Stimulated activated CD4-positive, alpha-beta T cell treated with anti-CD3 and anti-CD28 coated beads, Interleukin-1b, Interleukin-23, amount 100 ng/mL, for 24 hours (primary cell): ENCODE results near the gene NUP62.
"Not testable (repeated sequence)": the region's sequence is repeated elsewhere in the genome, so short reads cannot be mapped to it uniquely, and the experiment has no call there.

ENCODE experiments used
- DNase-seq, 4 experiments: peaks; one replicate each; pipeline ENCODE4 v3.0.0-alpha.2; 2020; ENCODE audit warnings: low read depth in 4 of 4, low spot score in 1 of 4

NUP62 gene

GRCh38 chr19:49929121-49929610, at the start of gene NUP62, which contains the start of gene ATF5:
TSS of gene NUP62 (minus strand) at chr19:49929504. CDS start at chr19:49909807, 19,697 bp downstream.
TSS of gene ATF5 (plus strand) at chr19:49929205. CDS start at chr19:49930851, 1,646 bp downstream.
- DNase-seq: peak; percentile 85 to 92 (median 91)

GRCh38 chr19:49978324-49978723, 49.0 kb upstream of the NUP62 start:
- no peak for DNase-seq

- DNase-seq: no peak
Measured at GRCh38 chr19:49977881-49978280, 48.6 kb upstream of the NUP62 start.

GRCh38 chr19:49977076-49977475, 47.8 kb upstream of the NUP62 start:
- DNase-seq: no peak

GRCh38 chr19:49976496-49976895, 47.2 kb upstream of the NUP62 start:
- no peak for DNase-seq

GRCh38 chr19:49975051-49975450, 45.7 kb upstream of the NUP62 start:
- DNase-seq: no peak

- DNase-seq: no peak
Measured at GRCh38 chr19:49973987-49974386, 44.7 kb upstream of the NUP62 start.

- DNase-seq: no peak
Measured at GRCh38 chr19:49972841-49973240, 43.5 kb upstream of the NUP62 start.

- DNase-seq: no peak
Measured at GRCh38 chr19:49971991-49972411, 42.7 kb upstream of the NUP62 start.

- not testable (repeated sequence) for DNase-seq
Measured at GRCh38 chr19:49969355-49969754, 40.1 kb upstream of the NUP62 start.

GRCh38 chr19:49968279-49968922, 39.1 kb upstream of the NUP62 start:
- no peak for DNase-seq

- DNase-seq: not testable (repeated sequence)
Measured at GRCh38 chr19:49960980-49961379, 31.7 kb upstream of the NUP62 start, which contains the start of gene SIGLEC11. TSS of gene SIGLEC11 (minus strand) at chr19:49961172. CDS start at chr19:49961081, 91 bp downstream.

GRCh38 chr19:49959892-49960291, 30.6 kb upstream of the NUP62 start:
- DNase-seq: not testable (repeated sequence)

GRCh38 chr19:49958596-49958995, 29.3 kb upstream of the NUP62 start:
- not testable (repeated sequence) for DNase-seq

GRCh38 chr19:49958144-49958543, 28.8 kb upstream of the NUP62 start:
- not testable (repeated sequence) for DNase-seq

GRCh38 chr19:49957262-49957915, 28.1 kb upstream of the NUP62 start:
- DNase-seq: no peak

GRCh38 chr19:49956115-49956495, 26.8 kb upstream of the NUP62 start:
- DNase-seq: no peak

GRCh38 chr19:49954933-49955332, 25.6 kb upstream of the NUP62 start:
- DNase-seq: no peak

GRCh38 chr19:49954092-49954829, 25.0 kb upstream of the NUP62 start:
- no peak for DNase-seq

- DNase-seq: no peak
Measured at GRCh38 chr19:49953416-49953815, 24.1 kb upstream of the NUP62 start.

- DNase-seq: no peak
Measured at GRCh38 chr19:49952906-49953305, 23.6 kb upstream of the NUP62 start.

GRCh38 chr19:49952479-49952836, 23.2 kb upstream of the NUP62 start:
- no peak for DNase-seq
